ENCODE data around the gene BNIP5.

BNIP5 gene

DNA sequence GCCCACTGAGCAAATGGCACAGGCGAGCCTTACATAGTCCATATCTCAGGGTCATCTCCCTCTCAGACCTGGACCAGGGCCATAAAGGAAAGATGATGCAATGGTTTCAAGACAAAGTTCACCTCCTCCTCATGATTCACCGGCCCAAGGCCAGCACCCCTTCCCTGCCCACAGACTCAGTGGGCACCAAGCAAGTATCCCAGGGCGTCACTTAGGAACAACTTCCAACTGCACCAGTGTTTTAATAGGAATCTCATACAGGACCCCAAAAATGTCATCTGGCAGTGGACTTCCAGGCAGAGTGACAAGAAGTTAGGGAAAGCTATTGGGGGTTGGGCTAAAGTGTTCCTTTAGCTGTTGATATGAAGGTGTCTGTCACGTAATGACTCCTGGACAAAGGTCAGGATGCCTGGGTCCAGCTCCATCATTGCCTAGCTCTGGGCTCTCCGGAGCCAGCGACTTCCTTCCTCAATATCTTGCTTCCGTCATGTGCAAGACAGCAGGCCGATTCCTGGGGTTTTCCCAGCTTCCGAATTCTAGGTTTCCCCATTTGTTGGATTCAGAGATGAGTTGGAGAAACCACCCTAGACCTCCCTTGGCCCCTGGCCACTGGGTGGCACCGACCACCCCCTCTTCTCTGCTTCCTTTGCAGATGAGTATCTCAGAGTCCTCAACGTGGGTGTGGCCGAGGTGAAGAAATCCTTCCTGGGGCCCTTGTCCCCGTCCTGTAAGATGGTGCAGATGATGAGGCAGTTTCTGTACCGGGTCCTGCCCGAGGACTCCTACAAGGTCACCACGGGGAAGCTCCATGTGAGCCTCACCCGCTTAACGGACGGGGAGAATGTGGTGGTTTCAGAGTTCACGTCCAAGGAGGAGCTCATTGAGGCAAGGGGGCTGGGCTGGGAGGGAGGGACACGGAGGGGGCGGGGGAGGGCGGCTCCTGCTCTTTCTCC, 45.7 kb downstream of the BNIP5 start:
- DNase-seq: peak; percentile 65

DNA sequence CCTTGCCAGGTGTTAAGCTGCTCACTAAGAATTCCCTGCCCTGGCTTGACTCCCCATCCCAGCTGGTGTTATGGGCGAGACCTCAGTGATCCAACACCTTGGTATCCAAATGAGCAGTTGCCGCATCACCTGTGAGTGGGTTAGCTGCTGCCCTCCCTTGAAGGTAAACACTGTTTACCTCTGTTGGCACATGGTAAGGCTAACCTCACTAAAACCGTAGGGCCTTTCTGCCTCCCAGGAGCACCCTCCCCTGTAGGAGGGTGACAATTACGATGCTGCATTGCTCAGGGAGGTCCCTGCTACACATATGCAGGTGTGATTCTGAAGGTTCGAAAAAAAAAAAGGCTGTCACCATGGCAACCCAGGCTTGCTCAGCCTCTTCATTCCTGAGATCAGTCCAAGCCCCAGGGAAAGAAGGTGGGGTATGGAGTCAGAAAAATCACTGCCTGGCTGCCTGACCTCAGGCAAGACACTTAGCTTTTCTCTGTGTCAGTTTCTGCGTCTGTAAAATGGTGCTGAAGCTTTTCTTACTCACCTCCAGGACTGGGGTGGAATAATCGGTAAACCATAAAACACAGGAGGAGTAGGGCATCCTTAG, 47.3 kb downstream of the BNIP5 start:
- no peak for DNase-seq

DNA sequence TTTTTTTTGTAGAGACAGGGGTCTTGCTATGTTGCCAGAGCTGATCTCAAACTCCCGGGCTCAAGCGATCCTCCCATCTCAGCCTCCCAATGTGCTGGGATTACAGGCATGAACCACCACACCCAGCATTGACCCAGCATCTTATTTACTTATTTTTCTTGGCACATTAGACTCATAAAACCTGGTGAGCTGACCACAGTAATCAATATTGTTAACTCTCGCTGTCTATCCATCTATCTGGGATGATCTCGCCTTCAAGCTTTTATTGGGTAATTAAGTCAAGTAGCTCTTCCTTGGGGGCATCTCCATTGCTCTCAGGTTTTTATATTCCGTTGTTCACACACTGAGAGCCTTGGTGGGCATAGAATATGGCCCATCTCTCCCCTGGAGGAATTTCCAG, 49.8 kb downstream of the BNIP5 start:
- no peak for DNase-seq

DNA sequence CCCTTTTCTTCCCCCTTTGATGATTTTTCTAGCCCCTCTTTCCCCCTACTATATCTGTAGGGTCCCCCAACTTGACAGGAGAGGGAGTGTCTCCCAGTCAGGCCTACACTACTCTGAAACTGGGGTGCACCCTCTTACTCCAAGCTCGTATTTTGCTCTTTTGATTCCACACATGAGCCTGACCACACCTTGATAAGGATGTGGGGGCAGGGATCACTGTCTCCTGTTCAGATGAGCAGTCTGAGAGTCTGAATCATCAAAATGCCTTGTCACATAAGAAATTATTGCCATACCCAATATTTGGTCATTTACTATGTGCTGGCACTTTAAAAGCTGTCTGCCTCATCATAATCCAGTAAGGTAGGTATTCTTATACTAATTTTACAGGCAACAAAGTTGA, 50.9 kb downstream of the BNIP5 start:
- DNase-seq: no peak

DNA sequence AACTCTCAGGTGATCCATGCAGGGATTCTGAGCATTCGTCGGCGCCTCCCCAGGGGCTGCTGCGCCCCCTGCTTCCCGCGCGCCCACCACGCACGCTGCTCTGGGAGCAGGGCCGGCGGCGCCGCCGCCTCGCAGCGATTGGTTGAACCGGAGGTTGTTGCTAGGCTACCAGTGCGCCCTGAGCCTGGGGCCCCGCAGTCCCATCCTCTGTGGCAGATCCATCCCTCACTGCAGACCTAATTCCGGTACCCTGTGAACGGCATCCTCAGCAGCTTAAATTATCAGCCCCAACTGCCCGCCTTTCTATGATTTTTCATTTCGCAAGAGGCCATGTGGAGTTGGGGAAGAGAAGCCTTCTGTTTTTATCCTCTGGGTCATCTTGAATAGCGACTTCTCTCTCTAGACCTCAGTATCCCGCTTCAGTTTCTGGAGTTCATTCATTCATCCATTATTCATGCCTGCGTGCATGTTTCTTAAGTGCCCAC, 51.5 kb downstream of the BNIP5 start:
- DNase-seq: peak; percentile 33

DNA sequence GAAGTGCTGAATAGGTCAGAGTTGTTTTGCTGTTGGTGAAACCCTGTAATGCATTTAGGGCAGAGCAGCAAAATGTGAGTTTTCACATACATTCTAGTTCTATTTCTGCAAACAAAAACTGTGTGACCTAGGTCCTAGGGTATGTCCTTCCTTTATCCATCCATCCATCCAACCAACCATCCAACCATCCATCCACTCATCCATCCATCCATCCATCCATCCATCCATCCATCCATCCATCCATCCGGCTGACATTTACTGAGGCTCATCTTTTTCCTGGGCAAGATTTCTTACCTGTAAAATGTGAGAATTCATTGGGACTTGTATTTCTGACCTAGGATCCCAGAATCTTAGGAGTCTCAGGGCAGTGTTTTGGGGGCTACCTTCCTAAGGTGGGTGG, 52.3 kb downstream of the BNIP5 start:
- no peak for DNase-seq

DNA sequence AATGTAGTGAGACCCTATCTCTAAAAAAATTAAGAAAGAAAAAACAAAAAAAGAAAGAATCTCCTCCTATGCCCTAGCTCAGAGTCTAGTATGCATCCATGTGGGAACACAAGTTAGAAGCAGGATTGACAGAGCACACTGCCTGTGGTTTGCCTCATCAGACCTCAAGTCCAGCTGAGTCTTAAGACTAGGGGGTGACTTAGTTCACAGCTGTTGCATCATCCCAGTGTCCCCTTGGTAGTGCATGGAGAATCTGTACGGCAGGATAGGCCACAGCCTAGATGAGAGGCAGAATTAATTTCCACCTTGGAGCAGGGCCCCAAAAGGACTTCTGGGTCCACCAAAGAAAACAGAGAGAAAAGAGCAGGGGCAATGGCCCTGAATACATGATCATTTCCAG, 53.1 kb downstream of the BNIP5 start:
- DNase-seq: no peak

DNA sequence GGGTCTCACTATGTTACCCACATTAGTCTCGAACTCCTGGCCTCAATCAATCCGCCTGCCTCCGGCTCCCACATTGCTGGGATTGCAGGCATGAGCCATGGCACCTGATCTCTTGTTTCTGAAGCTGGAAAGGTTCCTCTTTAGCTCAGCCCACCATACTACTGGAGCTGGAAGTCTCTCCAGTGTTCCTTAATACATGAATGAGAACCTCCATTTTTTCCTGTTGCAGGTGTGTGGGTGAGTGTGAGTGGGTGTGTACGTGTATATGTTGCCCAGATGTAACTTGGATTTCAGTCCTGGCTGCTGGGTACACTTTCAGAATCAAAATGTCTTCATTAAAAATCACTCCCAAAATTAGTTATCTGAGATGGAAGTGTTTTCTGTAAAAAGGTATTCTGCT, 55.7 kb downstream of the BNIP5 start:
- DNase-seq: no peak

DNA sequence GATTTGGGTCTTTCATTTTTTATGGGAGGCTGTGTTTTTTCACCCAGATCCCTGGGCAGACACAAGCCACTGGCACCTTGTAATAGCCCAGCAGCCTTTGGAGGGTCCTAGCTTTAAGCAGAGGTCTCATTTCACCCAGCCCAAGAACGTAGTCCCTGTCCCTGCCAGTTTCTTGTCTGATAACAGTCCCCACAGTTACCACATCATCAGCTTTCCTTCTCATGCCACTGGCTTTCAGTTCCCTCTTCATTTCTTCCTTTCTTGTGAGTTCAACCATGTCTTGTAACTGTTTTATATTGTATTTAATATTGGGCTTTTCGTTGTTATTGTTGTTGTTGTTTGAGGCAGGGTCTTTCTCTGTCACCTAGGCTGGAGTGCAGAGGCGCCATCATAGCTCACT, 56.2 kb downstream of the BNIP5 start:
- no peak for DNase-seq

DNA sequence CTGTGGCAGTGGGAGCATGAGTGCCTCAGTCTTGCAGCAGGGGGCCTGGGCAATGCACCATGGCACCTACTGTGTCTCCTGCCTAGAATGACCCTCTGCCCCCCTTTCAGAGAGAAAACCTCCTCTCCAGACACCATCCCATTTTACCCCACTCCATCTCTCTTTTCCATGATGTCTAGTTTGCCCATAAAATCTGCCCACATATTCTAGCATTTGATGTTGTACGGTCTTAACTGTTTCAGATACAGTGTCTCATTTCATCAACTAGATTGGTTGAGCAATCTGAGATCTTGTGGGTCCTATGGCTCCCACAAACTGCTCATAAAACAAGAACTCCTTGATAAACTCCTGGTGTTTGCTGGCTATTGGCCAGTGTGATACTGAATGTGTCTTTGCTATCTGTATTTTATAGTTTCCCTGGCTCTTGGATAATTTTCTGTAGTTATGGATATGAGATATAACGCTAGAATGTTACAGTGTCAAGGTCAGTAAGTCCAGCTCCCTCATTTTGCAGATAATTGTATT, 58.7 kb downstream of the BNIP5 start:
- DNase-seq: peak; percentile 60

DNA sequence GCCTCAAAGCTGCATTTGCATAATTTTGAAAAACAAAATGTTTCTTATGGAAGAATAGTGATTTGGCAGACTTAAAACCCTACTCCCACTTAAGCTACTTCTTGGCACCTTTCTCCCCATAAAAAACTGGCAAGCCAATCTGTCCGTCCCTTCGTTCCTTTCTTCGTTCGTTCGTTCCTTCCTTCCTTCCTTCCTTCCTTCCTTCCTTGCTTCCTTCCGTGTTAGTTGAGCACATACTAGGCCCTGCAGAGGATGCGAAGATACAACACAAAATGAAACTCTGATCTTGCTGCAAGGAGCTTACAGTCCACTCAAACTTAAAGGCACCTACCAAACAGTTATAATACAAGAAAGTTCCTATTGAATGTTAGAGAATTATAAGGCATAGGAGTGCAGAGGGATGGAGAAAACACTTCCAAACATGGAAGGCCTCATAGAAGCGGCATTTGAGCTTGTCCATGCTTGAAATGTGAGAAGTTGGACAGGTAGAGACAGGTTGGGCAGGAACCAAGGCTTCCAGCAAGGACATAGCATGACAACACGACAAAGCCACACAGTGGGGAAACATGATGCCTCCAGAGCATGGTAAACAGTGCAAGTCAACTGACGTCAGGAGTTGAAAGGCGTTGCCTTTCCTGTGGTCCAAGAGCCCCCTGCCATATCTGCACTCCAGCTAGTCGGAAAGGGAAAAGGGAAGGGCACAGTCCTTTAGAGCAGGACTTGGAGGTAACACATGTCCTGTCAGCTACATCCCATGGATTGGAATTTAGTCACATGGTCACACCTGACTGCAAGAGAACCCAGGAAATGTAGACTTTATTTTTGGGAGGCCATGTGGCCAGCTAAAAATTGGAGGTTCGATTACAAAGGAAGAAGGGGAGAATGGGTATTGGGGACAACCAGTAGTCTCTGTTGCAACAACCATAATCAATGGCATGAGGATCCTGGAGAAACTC, 59.8 kb downstream of the BNIP5 start:
- no peak for DNase-seq

DNA sequence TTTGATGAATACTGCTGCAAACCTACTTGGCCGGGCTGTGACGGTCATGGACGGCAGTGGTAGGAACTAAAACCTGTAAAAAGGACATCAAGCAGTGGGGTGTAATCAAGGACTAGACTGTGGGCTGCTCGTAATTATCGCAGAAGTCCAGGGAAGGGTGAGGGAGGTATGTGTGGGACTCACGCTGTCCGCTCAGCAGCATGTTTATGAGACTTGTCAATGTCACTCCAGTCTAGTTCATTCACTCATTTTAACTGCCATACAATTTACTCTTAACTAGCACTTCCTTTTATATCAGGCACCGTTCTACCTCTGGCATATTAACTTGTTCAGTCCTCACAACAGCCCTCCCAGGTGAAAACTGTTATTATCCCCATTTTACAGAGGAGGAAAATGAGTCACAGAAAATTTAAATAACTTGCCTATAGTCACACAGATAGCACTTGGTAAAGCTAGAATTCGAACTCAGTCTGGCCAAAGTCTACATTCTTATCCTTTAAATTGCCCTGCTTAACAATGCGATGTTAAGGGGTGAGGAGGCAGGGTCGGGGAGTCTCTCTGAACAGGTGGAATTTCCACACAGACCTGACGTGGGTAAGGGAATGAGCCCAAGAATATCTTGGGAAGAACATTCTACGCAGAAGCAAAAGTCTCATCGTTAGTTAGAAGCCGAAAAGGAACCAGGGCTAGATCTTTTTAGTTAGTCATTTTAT, 62.7 kb downstream of the BNIP5 start:
- no peak for DNase-seq

DNA sequence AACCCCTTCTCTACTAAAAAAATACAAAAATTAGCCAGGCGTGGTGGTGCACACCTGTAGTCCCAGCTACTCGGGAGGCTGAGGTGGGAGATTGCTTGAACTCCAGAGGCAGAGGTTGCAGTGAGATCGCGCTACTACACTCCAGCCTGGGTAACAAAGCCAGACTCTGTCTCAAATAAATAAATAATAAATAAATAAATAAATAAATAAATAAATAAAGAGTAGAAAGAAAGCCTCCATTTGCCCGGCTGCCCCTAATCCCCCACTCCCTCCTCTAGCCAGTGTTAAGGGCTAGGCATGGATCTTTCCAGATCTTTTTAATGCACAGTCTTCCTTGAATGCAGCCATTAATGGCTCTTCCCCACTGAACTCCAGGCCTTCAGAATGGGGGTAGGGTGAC, 63.6 kb downstream of the BNIP5 start:
- no peak for DNase-seq

DNA sequence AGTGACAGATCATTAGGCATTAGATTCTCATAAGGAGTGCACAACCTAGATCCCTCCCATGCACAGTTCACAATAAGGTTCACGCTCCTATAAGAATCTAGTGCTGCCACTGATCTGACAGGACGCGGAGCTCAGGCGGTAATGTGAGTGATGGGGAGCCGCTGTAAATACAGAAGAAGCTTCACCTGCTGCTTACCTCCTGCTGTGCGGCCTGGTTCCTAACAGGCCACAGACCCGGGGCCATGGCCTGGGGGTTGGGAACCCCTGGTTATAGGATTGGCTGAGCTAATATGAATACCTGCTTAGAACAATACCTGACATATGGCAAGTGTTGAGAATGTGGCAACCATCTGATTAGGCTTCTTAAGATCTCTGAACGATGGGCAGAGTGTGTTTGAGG, 64.5 kb downstream of the BNIP5 start:
- no peak for DNase-seq

DNA sequence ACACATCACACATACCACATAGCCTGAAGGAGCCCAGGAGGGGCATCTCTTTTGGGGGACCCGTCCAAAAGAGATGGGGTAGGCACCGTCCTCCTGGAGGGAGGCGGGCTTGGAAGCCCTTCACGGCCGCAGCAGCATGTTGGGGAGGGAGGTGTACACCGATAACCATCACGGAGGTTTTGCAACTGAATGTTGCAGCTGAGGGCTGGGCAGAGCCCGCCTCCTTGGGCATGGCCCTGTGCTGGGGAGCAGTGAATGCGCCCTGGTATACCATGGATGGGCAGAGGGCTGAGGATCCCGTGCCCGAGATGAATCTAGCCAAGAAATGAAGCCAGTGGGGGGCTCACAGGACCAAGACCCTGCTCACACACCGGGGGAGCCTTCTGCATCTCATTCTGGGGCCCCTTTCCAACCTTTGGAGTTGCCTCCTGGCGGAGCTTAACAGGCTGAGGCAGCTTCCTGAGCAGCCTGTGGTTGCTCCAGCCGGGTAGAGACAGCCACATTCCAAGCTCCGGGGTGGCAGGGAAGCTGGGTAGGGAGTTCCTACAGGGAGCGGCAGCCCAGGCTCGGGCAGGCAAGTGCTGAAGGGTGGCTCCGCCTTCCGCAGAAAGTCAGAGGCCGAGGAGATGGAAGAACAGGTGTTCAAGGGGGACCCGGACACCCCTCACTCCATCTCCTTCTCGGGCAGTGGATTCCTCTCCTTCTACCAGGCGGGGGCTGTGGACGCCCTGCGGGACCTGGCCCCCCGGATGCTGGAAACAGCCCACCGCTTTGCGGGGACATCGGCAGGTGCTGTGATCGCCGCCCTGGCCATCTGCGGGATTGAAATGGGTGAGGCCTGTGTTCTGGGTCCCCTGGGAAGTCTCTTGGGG, 66.6 kb downstream of the BNIP5 start, which contains the start of gene PNPLA1:
Gene PNPLA1 (plus strand): TSS at position 227 of the 872 bp plus-strand sequence. CDS start 400 bp downstream, at position 627.
- DNase-seq: peak; percentile 36

DNA sequence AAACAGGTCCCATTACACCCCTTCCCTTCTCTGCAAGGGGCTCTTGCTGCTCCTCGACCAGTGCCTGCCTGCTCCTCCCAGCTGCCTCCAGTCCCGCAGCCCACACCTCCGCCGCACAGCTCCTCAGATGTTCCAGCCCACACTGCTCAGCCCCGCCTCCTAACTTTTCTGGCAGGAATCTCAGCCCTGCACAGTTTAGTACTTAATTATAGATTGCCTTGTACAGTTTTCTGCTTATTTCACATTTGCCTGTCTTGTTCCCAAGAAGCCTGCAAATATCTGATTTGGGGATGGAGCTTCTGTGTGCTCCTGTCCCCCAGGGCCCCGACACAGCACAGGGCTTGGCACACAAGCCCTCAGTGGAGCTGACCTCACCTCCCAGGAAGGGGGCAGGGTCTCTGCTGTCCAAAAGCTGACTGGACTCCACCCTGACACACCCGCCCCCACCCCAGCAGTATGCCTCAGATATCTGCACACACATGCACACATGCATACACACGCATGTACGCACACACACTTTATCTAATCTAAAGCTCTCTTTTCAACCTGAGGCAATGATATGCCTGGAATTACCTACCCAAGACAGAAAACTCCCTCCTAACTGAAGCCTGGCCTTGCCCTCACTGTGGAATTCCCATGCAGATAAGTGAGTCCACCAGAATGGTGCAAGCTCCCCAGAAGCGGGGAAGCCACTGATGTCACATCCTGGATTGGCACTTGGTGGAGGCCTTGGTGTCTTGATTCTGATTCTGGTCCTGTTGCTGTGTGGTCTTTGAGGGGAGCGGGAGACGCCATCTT, 68.0 kb downstream of the BNIP5 start:
- DNase-seq: no peak

DNA sequence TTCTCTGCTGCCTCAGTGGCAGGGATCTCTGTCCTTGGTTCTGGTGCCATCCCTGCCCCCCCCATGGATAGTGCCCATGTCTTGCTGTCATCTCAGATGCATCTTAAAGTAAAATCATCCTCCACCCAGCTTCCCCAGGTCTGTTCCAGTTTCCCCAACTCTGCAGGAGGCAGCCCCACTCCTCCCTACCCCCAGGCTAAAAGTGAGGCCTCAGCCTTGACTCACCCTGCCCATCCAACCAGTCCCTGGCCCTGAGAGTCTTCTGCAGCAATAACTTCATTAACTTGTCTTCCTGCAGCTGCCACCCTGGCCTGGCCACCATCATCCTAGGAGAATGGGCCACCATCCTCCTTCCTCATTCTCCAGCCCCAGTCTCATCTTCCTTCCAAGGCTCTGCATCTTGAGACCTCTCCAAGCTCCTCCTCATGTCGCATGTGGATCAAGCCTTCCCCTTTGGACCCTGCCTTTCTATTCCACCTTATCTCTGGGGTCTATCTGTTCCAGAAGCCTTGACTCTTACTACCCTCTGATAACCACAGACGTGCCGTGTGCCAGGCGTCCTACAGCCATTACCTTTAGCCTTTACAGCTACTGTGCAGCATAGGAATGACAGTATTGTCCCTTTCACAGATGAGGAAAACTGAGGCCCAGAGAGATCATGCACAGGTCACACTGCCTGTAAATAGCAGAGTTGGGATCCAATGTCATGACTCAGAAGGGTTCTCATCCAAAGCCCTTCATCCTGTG, 68.8 kb downstream of the BNIP5 start:
- no peak for DNase-seq

DNA sequence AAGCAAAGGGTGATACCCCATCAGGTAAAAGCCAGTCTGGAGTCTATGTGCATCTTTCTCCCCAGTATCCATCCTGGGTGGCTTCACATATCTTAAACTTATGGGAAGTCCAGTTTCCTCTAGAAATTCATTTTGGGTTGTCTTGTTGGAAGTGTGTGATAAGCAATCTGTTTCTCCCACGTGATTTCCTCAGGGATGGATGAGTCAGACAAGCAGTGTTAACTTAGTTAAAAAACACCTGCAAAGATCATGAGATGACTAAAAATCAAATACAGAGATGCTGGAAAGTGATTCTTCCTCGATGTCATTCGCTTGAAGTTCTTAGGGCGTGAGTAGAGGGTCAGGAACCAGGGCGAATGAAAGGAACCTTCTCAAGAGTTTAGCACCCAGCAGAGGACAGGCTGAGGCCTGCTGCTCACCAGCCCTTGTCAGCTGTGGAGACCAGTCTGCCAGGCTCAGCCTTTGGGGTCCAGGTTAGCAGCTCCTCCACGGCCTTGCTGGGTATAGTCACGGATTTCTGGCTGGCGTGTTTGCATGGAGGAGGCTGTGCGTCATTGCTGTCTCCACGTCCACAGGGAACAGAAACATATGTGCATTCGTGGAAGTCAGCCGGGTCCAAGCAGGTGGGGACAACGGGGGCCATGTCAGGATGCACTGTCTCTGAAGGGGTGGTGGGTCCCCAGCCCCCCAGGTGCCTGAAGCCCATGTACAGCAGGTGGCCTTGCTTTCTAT, 69.6 kb downstream of the BNIP5 start:
- no peak for DNase-seq
